C4-2B (cell line): ENCODE measurements around the gene NYNRIN.

Experiments used
- ZFX ChIP-seq: fragments of 450-650 bp; IDR thresholded peaks from 2 replicates; pipeline ENCODE4 v1.6.1; 2017
- TF ChIP-seq, protein P1 (sequence below): fragments of 450-650 bp; conservative IDR thresholded peaks from 2 replicates; pipeline ENCODE4 v1.5.1; 2017; ENCODE audit warnings: mild to moderate bottlenecking

DNA sequence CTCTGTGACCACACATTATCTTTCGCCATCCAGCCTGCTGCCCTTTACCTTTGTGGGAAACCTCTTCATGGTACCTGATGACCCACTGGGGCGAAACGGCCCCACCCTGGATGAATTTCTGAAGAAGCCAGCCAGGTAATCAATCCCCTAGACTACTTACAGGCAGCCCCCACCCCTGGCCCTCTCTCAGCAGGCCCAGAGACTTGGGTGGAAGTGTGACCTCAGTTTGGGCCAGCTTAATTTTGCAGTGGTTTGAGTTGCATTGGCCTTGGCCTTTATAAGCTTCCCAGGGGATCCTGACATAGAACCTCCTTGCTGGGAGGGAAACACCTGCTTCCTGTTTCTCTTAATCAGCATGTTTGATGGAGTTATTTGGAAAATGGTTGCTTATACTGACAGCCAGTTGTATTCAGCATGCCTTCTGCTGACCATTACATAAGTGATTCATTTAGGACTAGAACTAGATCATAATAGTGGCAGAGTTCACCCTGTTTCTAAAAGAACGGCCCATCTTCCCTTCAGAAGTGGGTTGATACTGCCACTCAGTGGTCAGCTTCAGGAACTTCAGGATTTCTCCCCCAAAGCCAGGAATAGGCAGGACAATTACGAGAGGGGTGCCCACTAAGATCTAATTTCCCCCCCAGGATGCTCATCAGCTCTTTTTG lies 37.7 kb downstream of the NYNRIN start:
- TF ChIP-seq, protein P1, sequence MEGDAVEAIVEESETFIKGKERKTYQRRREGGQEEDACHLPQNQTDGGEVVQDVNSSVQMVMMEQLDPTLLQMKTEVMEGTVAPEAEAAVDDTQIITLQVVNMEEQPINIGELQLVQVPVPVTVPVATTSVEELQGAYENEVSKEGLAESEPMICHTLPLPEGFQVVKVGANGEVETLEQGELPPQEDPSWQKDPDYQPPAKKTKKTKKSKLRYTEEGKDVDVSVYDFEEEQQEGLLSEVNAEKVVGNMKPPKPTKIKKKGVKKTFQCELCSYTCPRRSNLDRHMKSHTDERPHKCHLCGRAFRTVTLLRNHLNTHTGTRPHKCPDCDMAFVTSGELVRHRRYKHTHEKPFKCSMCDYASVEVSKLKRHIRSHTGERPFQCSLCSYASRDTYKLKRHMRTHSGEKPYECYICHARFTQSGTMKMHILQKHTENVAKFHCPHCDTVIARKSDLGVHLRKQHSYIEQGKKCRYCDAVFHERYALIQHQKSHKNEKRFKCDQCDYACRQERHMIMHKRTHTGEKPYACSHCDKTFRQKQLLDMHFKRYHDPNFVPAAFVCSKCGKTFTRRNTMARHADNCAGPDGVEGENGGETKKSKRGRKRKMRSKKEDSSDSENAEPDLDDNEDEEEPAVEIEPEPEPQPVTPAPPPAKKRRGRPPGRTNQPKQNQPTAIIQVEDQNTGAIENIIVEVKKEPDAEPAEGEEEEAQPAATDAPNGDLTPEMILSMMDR = peak; percentile 82
- TF ChIP-seq ZFX = no peak
